AG20443 (cell line): ENCODE measurements around the gene KCNAB2.

Experiments used
- DNase-seq: peaks from one replicate; pipeline ENCODE4 v3.0.0; 2012; ENCODE audit warnings: low spot score, mixed read lengths

Gene KCNAB2

DNA sequence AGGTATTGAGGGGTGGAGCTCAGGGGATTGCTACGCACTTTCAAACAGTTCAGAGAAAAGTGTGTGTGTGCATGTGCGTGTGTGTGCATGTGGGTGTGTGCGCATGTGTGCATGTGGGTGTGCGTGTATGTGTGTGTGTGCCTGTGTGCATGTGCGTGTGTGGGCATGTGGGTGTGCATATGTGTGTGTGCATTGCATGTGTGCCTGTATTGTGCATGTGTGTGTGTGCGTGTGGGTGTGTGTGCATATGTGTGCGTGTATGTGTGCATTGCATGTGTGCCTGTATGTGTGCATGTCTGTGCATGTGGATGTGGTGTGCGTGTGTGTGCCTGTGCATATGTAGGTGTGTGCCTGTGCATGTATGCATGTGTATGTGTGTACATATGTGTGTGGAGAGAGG, 12.6 kb upstream of the KCNAB2 start:
- no peak for DNase-seq

DNA sequence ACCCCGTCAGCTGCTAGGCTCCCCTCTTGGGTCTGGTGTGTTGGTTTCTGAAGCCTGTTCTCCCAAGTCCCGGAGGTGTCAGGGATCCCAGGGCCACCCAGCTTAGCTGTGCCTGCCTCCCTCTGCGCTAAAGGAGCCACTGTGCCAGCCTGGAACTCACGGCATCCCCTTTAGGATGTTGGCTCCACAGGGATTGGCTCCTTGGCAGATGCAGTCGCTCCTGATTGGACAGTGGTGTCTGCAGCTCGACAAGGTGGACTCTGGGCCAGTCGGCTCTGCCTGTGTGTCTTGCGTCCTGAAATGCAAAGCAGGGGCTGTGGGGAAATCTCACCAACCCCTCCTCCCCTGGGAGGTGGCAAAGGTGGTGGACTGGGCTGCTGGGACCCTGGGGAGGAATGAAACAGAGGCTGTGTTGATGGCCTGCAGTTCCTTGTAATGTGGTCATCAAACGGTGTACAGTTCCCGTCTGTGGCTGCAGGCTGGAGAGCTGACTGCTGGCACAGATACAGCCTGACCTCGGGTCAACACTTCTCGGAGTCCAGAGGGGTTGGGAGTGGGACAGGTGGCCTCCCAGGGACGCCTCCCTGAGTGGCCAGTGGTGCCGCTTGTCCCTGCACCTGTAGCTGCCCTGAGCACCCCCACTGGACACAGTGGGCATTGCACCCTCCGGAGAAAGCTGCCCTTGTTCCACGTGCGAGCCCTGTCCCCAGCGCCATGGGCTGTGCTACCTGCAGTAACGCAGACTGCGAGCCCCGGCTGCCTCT, 11.5 kb upstream of the KCNAB2 start:
- DNase-seq: peak; percentile 78

DNA sequence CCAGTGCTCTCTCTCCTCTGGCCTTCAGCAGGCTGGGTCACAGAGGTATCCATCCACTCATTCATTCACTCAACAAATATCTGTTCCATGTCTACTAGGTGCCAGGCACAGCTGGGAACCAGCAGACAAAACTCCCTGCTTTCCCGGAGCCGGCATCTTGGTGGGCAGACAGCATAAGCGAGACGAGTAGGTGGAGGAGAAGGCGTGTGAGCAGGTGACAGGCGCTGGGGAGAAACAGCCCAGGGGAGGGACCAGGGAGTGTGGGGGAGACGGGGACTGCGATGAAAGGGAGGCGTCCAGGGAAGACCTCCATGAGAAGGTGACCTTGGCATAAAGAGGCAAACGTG, 11.0 kb upstream of the KCNAB2 start:
- no peak for DNase-seq

DNA sequence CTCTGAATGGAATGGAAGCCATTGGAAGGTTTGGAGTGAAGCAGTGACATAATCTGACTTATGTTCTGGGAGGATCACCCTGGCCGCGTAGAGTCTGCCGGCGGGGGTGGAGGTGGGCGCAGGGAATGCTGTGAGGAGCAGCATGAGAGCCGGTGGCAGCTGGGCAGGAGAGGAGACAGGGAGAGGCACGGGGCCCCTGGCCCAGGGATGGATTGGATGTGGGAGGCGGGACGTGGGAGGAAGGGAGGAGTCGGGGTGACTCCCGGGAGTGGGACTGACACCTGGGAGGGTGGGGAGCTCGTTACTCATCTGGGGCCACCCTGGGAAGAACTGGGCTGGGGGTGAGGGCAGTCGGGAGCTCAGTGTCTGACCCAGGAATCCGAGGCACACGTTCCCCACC, 10.4 kb upstream of the KCNAB2 start:
- DNase-seq: no peak

DNA sequence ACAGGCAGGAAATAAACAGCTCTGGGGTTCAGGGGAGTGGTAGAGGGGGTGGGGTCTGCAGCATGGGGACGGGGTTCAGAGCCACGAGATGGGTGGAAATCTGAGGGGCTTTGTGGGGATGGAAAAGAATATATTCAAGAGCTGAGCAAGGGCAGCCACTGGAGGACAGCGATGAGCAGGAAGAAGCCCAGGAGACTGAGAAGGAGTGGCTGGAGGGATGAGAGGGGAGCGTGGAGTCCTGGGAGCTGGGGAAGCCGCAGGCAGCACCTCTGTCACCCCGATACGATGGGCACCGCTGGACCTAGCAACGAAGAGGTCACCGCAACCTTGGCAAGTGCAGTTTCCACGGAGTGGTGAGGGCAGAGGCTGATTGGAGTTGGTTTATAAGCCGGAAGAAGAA, 10.0 kb upstream of the KCNAB2 start:
- DNase-seq: no peak

DNA sequence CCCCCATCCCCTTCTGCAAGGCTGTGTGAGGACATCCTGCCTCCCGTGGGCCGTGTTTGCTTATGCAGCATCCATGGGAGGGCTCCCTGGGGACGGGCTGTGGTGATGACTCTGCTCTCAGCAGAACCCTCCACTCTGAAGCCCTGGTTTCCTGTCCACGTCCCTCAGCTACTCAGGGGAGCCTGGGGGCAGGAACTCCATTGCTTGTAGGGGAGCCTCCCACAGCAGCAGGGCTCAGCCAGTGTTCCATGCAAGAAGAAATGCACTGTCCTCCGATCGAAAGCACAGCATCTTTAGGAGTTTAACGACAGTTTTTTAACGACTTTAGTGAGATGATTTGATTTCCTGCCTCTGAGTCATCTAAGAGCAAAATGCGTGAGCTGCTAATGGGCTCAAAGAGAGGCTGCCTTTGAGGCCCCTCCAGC, 8.3 kb upstream of the KCNAB2 start:
- peak; percentile 73 for DNase-seq

DNA sequence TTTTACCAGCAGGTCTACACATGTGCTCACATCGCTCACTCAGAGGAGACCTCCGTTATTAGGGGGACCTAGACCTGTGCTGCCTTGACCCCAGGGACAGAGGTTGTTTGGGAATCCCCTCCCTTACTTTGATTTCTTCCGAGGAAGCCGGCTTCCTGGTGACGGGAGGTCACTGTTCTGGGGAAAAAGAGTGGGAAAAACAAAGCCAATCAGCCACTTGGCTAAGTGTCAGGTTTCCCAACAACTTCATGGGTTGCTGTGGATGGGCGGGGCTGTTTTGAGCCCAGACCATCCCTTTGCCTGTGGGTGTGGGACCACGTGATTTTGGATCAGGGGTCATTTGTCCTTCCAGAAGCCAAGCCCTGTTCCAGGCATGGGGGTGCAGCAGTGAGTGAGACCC, 7.1 kb upstream of the KCNAB2 start:
- DNase-seq: no peak

DNA sequence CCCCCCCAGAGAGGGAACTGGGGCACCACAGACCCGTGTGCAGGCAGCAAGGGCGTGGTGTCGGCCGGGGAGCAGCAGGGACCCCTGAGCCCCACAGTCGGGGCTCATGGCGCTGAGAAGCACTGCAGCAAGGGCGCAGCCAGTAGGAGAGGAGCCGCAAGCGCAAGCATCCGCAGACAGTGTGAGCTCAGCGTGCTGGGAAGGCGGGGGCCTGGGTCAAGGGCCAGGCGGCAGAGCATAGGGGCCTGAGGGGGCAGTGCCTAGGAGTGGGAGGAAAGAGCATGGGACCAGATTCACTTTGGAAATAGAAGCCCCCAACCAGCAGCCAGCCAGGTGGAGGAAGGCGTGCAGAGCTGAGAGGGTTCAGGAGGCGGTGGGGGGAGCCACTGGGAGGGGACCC, 6.7 kb upstream of the KCNAB2 start:
- DNase-seq: no peak

DNA sequence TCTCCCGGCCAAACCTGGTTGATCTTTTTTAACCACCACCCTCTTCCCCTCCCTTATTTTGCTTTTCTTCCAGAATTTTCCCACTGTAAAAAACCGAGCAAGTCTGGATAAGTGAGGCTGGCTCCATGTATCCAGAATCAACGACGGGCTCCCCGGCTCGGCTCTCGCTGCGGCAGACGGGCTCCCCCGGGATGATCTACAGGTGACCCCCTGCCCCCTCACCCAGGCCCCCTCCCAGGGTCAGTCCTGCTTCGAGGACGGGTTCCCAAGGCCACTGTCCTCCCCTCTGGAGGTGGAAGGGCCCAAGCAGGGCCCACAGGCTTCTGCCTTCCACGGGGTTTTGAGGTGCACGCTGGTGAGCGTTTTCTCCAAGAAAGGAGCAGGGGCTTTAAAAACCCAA, 5.2 kb upstream of the KCNAB2 start:
- DNase-seq: no peak

DNA sequence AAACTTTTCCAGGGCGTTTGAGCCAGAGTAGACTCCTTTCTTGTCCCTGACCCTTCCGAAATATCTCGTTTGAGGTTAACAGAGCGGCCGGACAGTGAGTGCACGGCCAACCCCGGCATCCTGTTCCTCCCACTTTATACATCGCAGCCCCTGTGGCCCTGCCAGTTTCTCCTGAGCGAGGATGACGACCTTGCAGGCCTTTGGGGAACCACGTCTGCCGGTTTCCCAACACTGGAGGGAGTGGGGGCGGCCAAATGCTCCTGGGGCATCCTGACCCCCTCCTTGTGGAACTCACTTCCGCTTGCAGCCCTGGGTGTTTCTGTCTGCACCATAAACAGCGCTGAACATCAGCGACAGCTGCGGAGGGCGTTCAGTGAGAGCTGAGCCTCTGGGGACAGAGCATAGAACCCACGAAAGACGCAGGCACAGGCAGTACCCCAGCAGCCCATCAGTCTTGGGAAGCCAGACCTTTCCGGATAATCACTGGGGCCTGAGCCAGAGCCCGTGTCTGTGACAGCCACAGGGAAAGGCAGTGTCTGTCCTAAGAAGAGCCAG, 4.8 kb upstream of the KCNAB2 start:
- DNase-seq: no peak

DNA sequence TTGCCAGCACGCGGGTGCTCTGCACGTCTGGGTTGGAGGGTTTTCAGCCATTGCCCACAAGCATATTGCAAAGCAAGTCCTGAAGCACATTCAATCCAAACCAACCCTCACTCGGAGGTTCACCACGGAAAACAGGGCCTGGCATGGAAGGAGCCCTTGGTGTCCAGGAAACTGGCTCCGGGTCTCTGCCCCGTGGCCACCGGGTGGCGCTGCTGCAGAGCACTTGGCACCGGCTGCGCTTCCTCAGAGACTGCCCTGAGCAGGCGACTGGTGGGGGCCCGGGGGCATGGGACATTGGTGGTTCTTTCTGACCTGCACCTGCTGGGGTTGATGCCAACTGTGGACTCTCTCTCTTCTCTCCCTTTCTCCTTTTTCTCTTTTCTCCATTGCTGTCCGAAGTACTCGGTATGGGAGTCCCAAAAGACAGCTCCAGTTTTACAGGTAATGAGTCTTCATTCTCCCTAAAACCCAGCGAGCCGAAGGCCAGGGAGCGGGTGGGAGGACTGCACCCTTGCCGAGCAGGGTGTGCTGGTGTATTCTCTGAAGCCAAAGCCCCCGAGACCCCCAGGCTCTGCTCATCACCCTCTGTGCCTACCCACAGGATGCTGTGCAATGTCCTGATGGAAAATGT, 4.1 kb upstream of the KCNAB2 start:
- peak; percentile 87 for DNase-seq

DNA sequence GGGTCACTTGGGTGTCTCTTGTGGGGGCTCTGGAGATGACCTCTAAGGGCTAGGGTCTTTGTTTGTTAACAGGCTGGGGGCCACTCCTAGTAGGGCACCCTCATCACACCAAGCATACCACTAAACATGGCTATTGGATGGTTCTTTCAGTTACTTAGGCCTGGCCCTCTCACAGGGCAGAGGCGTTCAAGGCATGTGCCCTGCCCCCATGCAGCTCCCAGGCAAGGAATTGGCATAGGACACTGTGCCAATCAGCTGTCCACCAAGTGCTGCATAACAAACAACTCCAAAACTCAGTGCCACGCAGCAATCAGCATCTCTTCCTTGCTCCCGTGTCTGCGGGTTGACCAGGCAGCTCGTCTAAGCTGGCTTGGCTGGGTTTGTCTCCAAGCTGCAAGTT, 2.1 kb upstream of the KCNAB2 start:
- DNase-seq: no peak

DNA sequence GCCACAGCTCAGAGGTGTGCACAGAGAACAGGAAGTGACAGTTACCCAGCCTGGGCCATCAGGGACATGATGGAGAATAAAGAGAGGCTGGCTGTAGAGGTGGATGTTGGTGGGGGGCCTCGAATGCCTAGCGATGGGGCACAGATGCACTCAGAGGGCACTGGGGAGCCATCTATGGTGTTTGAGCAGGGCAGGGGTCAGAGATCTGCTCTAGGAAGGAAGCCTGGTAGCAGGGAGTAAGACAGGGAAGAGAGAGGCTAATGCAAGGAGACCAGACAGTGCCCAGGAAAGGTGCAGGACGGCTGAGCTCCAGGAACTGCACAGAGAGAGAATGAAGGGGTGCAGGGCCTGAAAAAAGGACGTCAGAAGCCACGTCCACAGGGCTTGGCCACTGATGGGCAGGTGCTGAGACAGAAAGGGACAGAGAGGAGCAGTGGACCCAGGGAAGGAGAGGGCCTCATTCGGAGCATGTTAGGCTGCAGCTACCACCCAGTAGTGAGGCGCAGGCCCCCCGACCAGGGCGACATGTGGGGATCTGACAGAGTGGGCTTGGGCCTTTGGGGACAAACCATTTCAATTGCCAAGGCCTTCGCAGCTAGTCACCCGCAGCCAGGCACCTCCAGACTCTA, 1.1 kb upstream of the KCNAB2 start:
- DNase-seq: no peak

DNA sequence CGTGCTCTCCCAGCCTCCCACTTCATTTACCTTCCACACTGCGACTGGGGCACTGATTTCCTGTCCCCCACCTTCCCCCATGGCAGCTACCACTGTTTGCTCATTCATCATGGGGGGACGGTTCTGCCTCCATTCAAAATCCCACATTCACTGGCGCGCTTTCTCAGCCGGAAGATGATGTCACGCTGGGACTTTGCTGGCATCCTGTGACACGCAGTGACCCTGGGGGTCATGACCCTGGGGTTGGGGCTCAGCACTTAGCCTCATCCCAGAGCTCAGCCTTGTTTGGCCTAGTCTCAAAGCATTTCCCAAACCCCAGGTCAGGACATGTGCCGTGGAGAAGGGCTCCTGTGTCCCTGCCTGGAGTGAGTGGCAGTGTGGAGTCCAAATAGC, 582 bp upstream of the KCNAB2 start:
- no peak for DNase-seq

DNA sequence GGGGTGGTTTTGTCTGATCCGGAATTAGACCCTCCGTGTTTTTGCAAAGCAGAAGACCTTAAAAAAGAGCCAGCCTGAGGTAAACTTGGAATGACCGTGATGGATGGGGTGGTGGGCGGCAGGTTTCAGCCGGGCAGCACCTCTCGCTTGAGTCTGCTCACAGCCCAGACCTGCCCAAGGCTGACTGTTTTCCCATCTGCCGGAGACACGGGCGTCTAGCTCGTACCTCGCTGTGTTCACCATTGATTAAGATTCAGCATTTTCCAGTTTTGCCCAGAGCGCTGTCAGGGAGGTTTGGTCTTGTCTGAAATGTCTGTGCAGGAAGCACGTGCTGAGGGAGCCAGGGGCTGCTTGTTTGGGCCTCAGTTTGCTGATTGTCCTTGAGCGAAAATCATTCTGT, 591 bp downstream of the KCNAB2 start:
- DNase-seq: no peak

DNA sequence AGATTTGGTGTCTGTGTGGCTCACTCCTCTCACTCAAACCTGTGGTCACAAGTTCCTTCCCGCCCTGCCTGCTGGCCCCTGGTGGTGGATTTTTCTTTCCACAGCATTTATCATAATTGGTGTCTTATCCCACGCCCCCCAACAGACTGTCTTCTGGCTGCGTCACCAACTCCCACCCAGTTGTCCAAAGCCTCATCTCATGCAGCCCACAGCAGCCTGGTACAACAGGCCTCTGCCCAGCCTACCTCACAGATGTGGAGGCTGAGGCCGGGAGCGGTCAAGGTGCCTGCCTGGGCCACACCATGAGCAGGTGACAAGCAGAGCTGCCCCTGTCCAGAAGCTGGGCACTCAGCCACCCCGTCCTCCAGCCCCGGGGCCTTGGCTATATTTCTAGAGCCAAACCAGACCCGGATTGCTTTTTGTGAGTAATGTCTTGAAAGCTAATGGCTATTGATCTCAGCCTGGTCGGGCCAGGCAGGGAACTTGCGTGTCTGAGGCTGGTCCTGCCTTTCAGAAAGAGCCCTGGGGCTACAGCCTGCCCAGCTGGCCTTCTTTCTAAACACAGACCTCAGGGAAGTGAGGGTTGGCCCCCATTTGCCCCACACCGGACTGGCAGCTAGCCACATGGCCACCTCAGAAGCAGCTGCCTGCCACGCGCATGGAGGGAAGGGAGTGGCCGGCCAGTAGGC, 2.6 kb downstream of the KCNAB2 start:
- no peak for DNase-seq

DNA sequence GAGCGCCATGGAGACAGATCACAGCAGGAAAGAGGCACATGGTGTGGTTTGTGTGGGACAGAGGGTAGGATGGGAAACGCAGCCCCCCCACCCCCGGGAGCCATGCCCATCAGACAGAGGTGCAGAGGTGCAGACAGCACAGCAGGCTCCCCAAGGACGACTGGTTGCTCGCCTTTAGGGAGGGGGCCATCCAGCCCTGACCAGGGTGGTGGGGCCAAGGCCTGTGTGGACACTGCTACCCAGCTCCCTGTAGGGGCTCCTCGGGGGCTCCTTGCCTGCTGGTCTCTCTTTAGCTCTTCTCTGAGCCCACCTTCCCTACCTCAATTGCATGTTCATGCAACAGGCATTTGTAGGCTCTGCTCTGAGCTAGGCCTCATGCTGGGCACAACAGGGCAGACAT, 3.7 kb downstream of the KCNAB2 start:
- DNase-seq: no peak

DNA sequence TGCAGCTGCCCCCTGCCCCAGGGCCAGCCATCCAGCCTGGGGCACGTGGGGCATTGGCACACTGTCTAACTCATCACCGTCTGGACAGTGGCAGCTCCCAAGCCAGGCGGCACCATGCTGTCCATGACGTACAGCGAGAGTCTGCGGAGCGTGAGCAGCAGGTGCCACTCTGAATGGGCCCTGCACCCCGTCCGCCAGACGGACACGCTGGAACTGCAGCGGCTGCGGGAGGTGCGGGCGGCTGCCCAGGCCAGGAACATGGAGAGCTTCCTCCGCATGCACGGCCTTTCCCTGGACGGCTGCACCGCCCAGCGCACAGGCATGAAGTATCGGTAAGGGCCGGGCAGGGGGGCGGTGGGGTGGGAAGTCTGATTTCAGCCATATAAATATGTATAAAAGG, 5.7 kb downstream of the KCNAB2 start:
- no peak for DNase-seq

DNA sequence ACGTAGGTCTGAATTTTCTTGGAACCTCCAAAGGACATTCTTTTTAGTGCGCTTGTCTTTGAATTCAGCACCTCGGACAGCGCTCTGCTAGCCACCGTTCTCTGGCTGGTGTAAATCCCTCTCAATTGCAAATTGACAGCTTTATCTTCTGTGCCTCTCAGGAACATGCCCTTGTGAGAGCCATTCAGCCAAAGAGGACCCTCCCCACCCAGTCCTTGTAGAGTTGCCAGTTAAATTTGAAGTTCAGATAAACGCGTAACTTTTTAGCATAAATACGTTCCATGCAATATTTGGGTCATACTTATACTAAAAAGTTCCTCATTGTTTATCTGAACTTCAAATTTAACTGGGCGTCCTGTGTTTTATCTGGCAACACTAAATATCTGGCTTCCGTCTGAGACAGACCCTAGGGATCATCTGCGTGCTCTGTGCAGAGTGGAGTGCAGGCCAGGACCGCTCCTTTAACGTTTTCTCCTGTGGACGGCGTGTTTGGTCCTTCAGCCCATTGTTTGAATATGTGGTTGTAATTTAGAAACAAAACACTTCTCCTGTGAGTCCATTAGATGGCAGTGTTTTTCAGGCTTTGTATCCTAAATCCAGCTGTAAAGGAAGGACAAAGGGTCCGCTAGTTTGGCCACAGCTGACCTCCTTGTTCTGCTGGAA, 7.0 kb downstream of the KCNAB2 start:
- DNase-seq: peak; percentile 76

DNA sequence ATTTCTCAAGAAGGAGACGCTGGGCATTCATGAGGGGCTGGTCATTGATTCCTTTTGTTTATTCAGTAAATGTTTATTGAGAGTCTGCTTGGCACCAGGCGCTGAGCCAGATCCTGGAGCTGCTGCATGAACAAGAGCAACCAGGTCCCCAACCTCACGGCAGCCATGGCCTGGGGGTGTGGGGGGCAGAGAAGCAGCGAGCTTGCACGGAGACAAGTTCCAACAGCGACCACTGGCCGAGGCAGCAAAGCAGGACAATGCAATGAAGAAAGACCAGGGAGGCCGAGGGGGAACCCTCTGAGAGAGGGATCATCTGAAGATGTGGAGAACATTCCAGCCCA, 7.5 kb downstream of the KCNAB2 start:
- no peak for DNase-seq

DNA sequence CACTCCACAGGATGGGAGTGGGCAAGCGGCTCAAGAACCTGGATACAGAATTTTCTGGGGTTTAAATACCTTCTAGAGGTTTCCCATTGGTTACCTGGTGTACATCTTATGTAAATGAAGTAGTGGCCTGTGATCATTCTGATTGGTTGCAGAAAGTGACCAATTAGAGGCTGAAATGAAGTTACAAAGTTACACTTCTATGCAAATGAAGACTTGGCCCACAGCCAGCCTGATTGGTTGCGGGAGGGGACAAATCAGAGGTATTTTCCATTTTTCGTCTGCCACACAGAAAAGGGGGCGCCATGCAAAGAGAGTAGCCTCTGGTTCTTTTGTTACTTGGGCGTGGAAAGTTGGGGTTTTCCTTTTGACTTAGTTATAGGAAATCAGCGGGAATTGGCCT, 8.9 kb downstream of the KCNAB2 start:
- no peak for DNase-seq

DNA sequence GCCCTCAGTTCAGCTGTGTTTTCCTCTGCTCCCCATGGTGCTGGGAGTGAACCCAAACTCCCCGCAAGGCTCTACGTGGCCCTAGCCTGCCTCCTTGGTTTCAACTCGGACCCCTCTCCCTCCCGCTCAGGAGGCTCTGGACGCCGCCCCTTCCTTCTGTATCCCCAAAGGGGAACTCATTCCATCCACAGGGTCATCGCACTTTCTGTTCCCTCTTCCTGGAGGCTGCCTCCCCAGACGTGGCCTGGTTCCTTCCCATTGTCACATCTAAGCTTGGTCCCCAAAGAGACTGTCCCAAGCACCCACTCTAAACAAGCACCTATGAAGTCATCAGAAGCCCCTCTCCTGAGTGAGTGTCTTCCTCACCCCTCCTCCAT, 10.9 kb downstream of the KCNAB2 start:
- no peak for DNase-seq
